ENCODE measurements around the gene TTC34.
"Not testable (repeated sequence)": the region's sequence is repeated elsewhere in the genome, so short reads cannot be mapped to it uniquely, and the experiment has no call there.

TTC34 gene

DNA sequence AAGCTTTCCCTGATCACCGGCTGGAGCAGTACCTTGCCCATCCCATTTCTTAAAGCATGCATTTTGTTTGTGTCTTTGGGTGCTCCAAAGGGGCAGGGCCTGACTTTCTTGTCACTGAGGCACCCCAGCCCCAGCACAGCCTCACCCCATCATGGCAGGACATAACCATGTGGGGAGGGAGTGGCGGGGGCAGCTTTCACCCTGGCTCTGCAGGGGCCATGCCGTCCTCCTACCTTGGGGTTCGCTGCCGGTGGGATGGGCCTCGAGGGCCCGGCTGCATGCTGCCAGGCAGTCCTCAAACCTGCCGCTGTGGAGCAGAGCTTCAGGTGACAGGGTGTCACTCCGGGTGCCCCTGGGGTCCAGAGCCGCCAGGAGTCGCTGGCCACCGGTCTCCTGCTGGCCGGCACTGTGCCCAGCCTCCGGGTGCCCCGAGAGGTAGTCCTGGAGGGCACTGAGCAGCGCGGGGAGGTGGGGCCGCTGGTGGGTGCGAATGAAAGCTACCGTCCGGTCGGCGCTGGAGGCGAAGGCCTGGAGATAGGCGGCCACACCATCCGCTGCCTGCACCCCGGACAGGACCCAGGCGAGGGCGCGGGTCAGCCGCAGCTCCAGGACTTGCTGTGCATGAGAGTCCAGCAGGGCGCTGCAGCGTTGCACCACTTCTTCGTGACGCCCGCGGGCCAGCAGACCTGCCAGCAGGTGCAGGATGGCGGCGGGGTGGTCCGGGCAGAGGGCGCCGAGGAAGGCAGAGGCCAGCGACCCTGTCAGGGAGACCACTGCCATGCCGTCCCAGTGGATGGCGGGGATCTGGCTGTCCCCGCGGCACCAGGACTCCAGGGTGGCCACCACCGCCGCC lies 1.5 kb downstream of the TTC34 start:
- H3K9ac ChIP-seq (ENCODE audit: low read depth, low read length), result no peak overlapping the region
- H3K27me3 ChIP-seq (ENCODE audit: control insufficient read depth, insufficient read depth, low read length), result no peaks in the 10 kb centered on the region
- H3K9me3 ChIP-seq (replicated peaks; ENCODE audit: low read length), result peaks cover 5% of the 10 kb centered on the region

DNA sequence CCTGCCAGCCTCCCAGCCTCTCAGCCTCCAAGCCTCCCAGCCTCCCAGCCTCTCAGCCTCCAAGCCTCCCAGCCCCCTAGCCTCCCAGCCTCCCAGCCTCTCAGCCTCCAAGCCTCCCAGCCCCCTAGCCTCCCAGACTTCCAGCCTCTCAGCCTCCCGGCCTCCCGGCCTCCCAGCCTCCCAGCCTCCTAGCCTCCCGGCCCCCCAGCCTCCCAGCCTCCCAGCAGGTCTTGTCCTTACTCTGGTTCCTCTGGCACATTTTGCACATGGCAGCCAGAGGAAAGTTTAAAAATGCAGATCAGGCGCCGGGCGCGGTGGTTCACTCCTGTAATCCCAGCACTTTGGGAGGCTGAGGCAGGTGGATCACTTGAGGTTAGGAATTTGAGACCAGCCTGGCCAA lies 2.5 kb downstream of the TTC34 start:
- H3K36me3 ChIP-seq (ENCODE audit: insufficient read depth, low read length); H3K4me3 ChIP-seq (ENCODE audit: low read length); H3K9ac ChIP-seq (ENCODE audit: low read depth, low read length); H3K9me3 ChIP-seq (replicated peaks; ENCODE audit: low read length); H3K27me3 ChIP-seq (ENCODE audit: control insufficient read depth, insufficient read depth, low read length); H3K4me1 ChIP-seq (ENCODE audit: control insufficient read depth, insufficient read depth, low read length); H3K4me2 ChIP-seq (ENCODE audit: low read length): not testable (repeated sequence)

More for the DNA sequence above, 1.5 kb downstream of the TTC34 start:
- H3K4me2 ChIP-seq (ENCODE audit: low read length), result no peak overlapping the region
- H3K36me3 ChIP-seq (ENCODE audit: insufficient read depth, low read length), result no peaks in the 10 kb centered on the region
- H3K4me3 ChIP-seq (ENCODE audit: low read length), result no peak overlapping the region
- no peaks in the 10 kb centered on the region for H3K4me1 ChIP-seq (ENCODE audit: control insufficient read depth, insufficient read depth, low read length)

DNA sequence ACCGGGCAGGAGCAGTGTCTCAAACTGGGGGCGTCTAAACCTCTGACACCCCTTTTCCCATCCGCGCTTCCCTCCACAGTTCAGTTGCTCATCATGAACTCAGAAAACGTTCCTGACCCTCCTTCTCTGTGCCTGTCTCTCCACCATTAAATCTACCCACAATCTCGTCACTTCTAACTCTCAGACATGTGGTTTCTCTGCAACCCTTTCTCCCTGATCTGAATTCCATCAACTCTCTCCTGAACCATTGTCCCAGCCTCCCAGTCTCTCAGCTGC lies 3.8 kb downstream of the TTC34 start:
- no peak overlapping the region for H3K9ac ChIP-seq (ENCODE audit: low read depth, low read length)
- no peaks in the 10 kb centered on the region for H3K27me3 ChIP-seq (ENCODE audit: control insufficient read depth, insufficient read depth, low read length)
- H3K4me2 ChIP-seq (ENCODE audit: low read length), result no peak overlapping the region
- H3K4me1 ChIP-seq (ENCODE audit: control insufficient read depth, insufficient read depth, low read length), result no peaks in the 10 kb centered on the region
- no peak overlapping the region for H3K4me3 ChIP-seq (ENCODE audit: low read length)
- H3K36me3 ChIP-seq (ENCODE audit: insufficient read depth, low read length), result no peaks in the 10 kb centered on the region
- peaks cover 5% of the 10 kb centered on the region for H3K9me3 ChIP-seq (replicated peaks; ENCODE audit: low read length)

DNA sequence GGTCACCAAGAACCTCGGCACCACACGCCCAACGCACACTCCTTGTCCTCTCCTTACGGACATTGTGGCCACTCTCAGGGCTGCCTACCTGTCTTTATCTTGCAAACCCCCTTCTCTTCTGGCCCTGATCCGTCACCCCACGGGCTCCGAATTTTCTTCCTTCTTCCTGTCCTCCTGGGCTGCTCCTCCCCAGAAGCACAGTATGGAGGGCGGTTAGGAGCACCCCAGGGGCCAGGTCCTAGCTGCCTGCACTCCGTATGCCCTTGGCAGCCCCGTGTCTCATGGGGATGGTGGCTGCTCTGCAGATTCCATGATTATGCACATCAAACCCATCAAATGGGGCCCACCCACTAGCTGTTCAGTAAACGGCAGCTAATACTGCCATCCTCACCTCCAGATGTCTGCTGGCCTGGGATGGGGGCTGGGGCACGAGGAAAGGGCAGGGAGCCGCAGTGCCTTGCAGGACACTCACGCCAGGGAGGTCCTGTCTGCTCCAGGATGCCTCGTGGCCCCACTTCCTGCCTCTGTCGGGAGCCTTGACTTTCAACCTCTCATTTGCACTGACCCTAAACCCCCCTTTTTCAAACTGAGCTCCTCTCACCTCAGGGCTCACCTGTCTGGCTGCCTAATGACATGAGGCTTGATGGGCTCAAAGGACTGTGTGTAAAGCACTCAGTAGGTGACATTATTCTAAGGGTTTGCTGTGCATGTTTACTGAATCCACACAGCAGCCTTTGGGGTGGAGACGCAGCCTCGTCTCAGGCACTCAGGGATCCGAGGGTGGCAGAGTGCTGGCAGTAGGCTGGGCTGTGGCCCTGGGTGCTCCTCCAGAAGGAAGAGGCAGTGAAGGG lies 4.4 kb downstream of the TTC34 start:
- no peaks in the 10 kb centered on the region for H3K4me1 ChIP-seq (ENCODE audit: control insufficient read depth, insufficient read depth, low read length)
- H3K9ac ChIP-seq (ENCODE audit: low read depth, low read length), result no peak overlapping the region
- H3K36me3 ChIP-seq (ENCODE audit: insufficient read depth, low read length), result no peaks in the 10 kb centered on the region
- H3K9me3 ChIP-seq (replicated peaks; ENCODE audit: low read length), result peaks cover 5% of the 10 kb centered on the region
- H3K4me3 ChIP-seq (ENCODE audit: low read length), result no peak overlapping the region
- H3K27me3 ChIP-seq (ENCODE audit: control insufficient read depth, insufficient read depth, low read length), result no peaks in the 10 kb centered on the region
- H3K4me2 ChIP-seq (ENCODE audit: low read length), result no peak overlapping the region

DNA sequence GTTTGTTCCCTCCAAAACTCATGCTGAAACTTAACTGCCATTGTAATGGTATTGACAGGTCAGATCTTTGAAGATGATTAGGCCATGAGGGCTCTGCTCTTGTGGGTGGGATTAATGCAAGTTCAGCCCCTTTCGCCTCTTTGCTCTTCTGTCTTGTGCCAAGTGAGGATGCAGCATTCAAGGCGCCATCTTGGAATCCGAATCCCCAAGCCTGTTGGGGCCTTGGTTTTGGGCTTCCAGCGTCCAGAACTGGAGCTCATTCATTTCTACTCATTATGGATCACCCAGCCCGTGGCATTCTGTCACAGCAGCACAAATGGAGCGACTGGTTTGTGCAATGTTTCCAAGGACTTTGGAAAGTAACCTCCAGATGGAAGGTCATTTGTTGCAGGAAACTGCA lies 5.6 kb downstream of the TTC34 start:
- no peaks in the 10 kb centered on the region for H3K36me3 ChIP-seq (ENCODE audit: insufficient read depth, low read length)
- no peaks in the 10 kb centered on the region for H3K27me3 ChIP-seq (ENCODE audit: control insufficient read depth, insufficient read depth, low read length)
- peaks cover 5% of the 10 kb centered on the region for H3K9me3 ChIP-seq (replicated peaks; ENCODE audit: low read length)
- H3K9ac ChIP-seq (ENCODE audit: low read depth, low read length), result no peak overlapping the region
- H3K4me3 ChIP-seq (ENCODE audit: low read length), result no peak overlapping the region
- H3K4me2 ChIP-seq (ENCODE audit: low read length), result no peak overlapping the region
- H3K4me1 ChIP-seq (ENCODE audit: control insufficient read depth, insufficient read depth, low read length), result no peaks in the 10 kb centered on the region

DNA sequence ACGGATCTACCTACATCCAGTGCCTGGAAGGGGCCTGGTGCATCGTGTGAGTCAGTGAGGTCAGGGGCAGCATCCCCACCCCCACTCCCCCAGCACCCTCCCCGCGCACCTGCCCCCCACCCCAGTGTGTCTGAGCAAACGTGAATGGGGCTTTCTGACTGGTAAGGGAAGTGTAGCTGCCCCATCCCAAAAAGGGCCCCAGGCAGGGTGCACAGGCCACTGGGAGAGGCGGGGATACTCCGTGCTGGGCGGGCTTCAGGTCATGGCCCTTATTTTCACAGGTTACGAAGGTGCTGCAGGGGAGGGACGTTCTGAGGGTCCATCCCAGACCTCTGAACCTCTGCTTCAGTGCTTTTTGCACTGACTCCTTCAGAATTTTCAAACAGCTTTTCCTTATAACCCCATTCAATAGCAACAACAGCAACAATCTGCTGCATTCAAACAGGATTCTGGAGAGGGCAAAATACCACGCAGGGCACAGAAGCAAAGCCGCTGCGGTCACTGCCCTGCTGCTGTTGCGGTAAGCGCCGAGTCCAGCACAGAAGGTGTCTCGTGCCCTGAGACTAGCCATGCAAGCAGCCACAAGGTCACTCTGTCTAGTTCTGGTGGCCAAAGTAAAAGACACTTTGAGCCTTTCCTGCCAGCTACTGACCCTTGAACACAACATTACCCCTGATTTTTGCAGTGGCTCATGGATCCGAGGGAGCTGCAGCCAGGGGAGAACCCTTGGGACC lies 10.3 kb downstream of the TTC34 start:
- Histone ChIP-seq H3K4me2 (ENCODE audit: low read length) (no peak overlapping the region), H3K36me3 (ENCODE audit: insufficient read depth, low read length) (no peaks in the 10 kb centered on the region), H3K4me3 (ENCODE audit: low read length) (no peak overlapping the region), H3K9me3 (replicated peaks; ENCODE audit: low read length) (no peaks in the 10 kb centered on the region), H3K27me3 (ENCODE audit: control insufficient read depth, insufficient read depth, low read length) (no peaks in the 10 kb centered on the region), H3K9ac (ENCODE audit: low read depth, low read length) (no peak overlapping the region), H3K4me1 (ENCODE audit: control insufficient read depth, insufficient read depth, low read length) (no peaks in the 10 kb centered on the region)

DNA sequence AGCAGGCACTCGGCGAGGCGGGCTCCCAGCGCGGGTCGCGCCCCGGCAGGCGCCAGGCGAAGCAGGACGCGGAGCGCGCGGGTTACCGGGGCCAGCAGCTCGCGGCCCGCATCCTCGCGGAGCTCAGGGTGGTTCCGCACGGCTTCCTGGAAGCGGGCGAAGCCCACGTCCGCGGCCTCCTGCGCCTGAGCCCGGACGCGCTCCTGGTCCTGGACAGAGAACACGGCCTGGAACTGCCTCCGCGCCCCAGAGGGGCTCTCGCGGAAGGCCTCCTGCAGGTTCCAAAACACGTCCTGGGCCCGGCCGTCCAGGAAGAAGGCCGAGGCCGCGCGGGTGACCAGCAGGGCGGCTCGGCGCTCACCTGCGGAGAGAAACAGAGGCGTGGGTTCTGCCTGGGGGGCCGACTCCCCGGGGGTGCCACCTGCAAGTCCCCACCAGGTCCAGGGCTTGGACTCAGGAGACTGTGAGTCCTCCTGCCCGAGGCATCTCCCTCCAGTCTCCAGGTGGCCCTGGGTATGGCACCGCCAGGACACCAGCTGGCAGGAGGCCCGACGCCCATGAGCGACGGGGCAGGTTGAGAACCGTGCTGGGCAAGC lies 11.4 kb downstream of the TTC34 start:
- no peaks in the 10 kb centered on the region for H3K27me3 ChIP-seq (ENCODE audit: control insufficient read depth, insufficient read depth, low read length)

DNA sequence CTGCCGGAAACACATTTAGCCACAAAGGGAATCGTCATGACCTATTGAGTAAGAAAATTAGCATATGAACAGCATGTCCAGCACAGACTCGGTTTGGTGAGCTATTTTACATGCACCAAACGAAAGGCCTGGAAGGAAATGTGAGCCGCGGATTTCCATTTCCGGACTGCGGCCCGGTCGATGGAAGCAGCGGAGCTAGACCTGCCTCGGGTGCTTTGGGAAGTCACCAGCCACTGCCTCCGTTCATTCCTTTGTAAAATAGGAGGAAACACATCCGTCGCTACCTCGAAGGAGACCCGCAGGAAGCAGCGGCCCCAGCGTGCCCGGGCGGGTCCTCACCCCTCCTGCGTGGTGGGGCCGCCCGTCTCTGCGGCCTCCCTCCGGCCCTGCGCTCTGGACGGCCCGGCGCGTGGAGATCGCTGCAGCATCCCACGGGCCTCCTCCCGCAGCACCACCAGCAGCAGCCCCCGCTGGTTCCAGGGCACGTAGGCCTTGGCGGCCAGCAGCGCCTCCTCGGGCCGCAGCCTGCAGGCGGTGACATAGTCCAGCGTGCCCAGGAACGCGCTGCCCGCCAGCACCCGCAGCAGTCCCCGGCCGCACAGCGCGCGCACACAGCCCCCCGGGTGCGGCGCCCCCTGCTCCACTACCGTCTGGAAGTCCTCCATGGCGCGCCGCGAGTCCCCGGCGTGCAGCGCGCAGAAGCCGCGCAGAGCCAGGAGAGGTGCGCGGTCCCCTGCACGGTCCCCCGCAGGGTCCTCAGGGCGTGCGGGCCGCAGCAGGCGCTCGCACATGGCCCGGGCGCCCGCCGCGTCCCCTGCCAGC lies 12.1 kb downstream of the TTC34 start:
- Histone ChIP-seq H3K9me3 (replicated peaks; ENCODE audit: low read length) (no peaks in the 10 kb centered on the region), H3K9ac (ENCODE audit: low read depth, low read length) (no peak overlapping the region), H3K4me2 (ENCODE audit: low read length) (no peak overlapping the region), H3K27me3 (ENCODE audit: control insufficient read depth, insufficient read depth, low read length) (no peaks in the 10 kb centered on the region), H3K4me3 (ENCODE audit: low read length) (no peak overlapping the region), H3K36me3 (ENCODE audit: insufficient read depth, low read length) (no peaks in the 10 kb centered on the region), H3K4me1 (ENCODE audit: control insufficient read depth, insufficient read depth, low read length) (no peaks in the 10 kb centered on the region)

More for the DNA sequence above, 11.4 kb downstream of the TTC34 start:
- H3K9me3 ChIP-seq (replicated peaks; ENCODE audit: low read length), result no peaks in the 10 kb centered on the region
- H3K36me3 ChIP-seq (ENCODE audit: insufficient read depth, low read length), result no peaks in the 10 kb centered on the region
- no peak overlapping the region for H3K4me2 ChIP-seq (ENCODE audit: low read length)
- H3K9ac ChIP-seq (ENCODE audit: low read depth, low read length), result no peak overlapping the region
- no peaks in the 10 kb centered on the region for H3K4me1 ChIP-seq (ENCODE audit: control insufficient read depth, insufficient read depth, low read length)
- no peak overlapping the region for H3K4me3 ChIP-seq (ENCODE audit: low read length)

DNA sequence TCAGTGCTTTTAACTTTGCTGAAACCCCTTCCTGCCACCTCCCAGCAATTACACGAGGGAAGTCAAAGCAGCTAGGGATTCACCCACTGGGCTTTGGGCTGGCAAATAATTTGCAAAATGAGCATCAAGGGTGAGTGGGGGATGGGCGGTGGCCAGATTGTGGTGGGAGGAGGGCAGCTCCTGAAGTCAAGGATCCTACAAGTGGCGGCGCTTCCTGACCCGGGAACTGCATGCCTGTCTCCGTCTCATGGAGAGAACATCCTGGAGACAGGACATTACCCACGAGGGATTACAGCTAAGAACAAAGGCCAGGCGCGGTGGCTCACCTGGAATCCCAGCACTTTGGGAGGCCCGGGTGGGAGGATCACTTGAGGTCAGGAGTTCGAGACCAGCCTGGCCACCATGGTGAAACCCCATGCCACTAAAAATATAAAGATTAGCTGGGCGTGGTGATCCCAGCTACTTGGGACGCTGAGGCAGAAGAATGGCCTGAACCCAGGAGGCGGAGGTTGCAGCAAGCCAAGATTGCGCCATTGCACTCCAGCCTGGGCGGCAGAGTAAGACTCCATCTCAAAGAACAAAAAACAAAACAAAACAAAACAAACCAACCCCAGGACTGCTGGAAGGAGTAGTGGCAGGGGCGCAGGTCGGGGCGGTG lies 12.9 kb downstream of the TTC34 start:
- H3K4me1 ChIP-seq (ENCODE audit: control insufficient read depth, insufficient read depth, low read length), result no peaks in the 10 kb centered on the region
- no peaks in the 10 kb centered on the region for H3K27me3 ChIP-seq (ENCODE audit: control insufficient read depth, insufficient read depth, low read length)
- no peaks in the 10 kb centered on the region for H3K9me3 ChIP-seq (replicated peaks; ENCODE audit: low read length)
- H3K4me3 ChIP-seq (ENCODE audit: low read length), result no peak overlapping the region
- H3K9ac ChIP-seq (ENCODE audit: low read depth, low read length), result no peak overlapping the region
- no peaks in the 10 kb centered on the region for H3K36me3 ChIP-seq (ENCODE audit: insufficient read depth, low read length)
- H3K4me2 ChIP-seq (ENCODE audit: low read length), result no peak overlapping the region

DNA sequence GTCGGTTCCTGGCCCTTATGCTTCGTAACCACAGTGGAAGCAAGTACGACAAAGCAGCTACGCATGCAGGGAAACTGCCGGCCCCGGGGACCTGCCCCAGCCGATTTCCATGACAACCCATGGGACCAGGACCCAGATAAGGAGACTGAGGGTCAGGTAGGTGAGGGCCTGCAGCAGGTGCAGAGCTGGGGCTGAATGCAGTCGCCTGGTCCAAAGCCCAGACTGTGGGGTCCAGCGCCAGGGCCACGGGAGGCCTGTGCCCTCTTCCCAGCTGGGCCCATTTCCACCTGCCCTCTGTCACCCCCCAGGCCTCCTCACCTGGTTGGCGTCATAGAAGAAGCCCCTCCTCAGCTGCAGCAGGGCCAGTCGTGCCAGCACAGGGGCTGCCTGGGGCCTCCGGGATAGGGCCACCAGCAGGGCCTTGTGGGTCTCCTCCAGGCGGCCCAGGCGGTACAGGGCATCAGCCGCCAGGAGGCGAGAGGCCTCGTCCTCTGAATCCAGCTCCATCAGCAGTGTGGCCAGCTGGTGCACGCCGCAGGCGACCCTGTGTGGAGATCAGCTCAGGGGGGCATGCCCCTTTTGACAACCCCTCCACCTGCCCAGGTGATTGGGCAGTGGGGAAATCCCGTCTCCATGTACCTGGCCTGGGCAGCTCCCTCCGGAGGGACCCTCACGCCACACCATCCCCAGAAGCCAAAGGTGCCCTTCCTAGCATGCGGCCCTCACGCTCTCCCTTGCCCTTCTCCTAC lies 14.2 kb downstream of the TTC34 start:
- no peak overlapping the region for H3K4me3 ChIP-seq (ENCODE audit: low read length)
- no peak overlapping the region for H3K4me2 ChIP-seq (ENCODE audit: low read length)
- H3K9ac ChIP-seq (ENCODE audit: low read depth, low read length), result no peak overlapping the region
- H3K4me1 ChIP-seq (ENCODE audit: control insufficient read depth, insufficient read depth, low read length), result no peaks in the 10 kb centered on the region
- no peaks in the 10 kb centered on the region for H3K27me3 ChIP-seq (ENCODE audit: control insufficient read depth, insufficient read depth, low read length)
- no peaks in the 10 kb centered on the region for H3K36me3 ChIP-seq (ENCODE audit: insufficient read depth, low read length)
- H3K9me3 ChIP-seq (replicated peaks; ENCODE audit: low read length), result no peaks in the 10 kb centered on the region

Data from skeletal muscle satellite cell (primary cell).